Vagina (tissue), 2 donors: ENCODE results near the gene CAPN12. TPM values are rescaled to one million over a fixed set of nuclear protein-coding genes. Genes with fewer than 3 reads are reported as not detected.

Source experiments
- DNase-seq, 2 donors: peaks; one replicate each; pipeline ENCODE4 v3.0.0-alpha.2; 2017; ENCODE audit errors: extremely low spot score in 2 of 2
- H3K27ac ChIP-seq: fragments of 200-600 bp; sonication (generic); one replicate; pipeline ENCODE4 v1.5.1; 2019
- H3K27me3 ChIP-seq: fragments of 200-600 bp; sonication (generic); one replicate; pipeline ENCODE4 v1.5.1; 2019
- H3K36me3 ChIP-seq, 2 donors: fragments of 200-600 bp; sonication (generic); one replicate each; pipeline ENCODE4 v1.5.1; 2017 to 2019
- H3K4me1 ChIP-seq: fragments of 200-600 bp; sonication (generic); one replicate; pipeline ENCODE4 v1.5.1; 2019
- H3K4me3 ChIP-seq, 2 donors: fragments of 200-600 bp; sonication (generic); 1 replicate in 1 of 2; 2 replicates in 1 of 2; pipeline ENCODE4 v1.5.1; 2016 to 2019
- H3K9me3 ChIP-seq: fragments of 200-600 bp; sonication (generic); one replicate; pipeline ENCODE4 v1.5.1; 2019
- CTCF ChIP-seq, 3 experiments: fragments of 450-650 bp in 2 of 3; fragments of 200-600 bp in 1 of 3; sonication (generic) in 1 of 3; IDR thresholded peaks; one replicate each; pipeline ENCODE4 v1.5.1; 2017 to 2019; ENCODE audit warnings: antibody characterized with exemption in 3 of 3, mild to moderate bottlenecking in 2 of 3, moderate library complexity in 2 of 3
- POLR2A ChIP-seq, 2 donors: fragments of 450-650 bp; IDR thresholded peaks; one replicate each; pipeline ENCODE4 v1.6.1; 2017; ENCODE audit warnings: antibody characterized with exemption in 2 of 2, mild to moderate bottlenecking in 2 of 2, moderate library complexity in 2 of 2
- POLR2AphosphoS5 ChIP-seq, 2 donors: sonication (generic); formaldehyde crosslinking; IDR thresholded peaks; one replicate each; pipeline ENCODE4 v1.9.0; 2017; ENCODE audit warnings: antibody characterized with exemption in 2 of 2, mild to moderate bottlenecking in 2 of 2, low read depth in 1 of 2; ENCODE audit not compliant: insufficient read depth in 1 of 2
- intact Hi-C: fragments of 100-400 bp; cut with DNase I; formaldehyde crosslinking; loops from one replicate; pipeline ENCODE4 v1.15.1; 2023
- total RNA-seq: library from RNA; depleted of rRNA; stranded (reverse); fragments of >200 nt; gene quantifications from one replicate; pipeline ENCODE4 v1.2.3, GENCODE V29; 2016

The CAPN12 gene
- total RNA-seq, 1 donor from 2014 or later, result 9.6 TPM

- intact Hi-C loops, result no loop called here
- TF ChIP-seq POLR2AphosphoS5 (IDR thresholded peaks at IDR 0.05; ENCODE audit: insufficient read depth in 1 of 2, low read depth in 1 of 2) (peak in 1 of 2 donors; percentile 7), CTCF (IDR thresholded peaks at IDR 0.05) (no peak)
- no peaks in the 10 kb centered on the region for H3K27me3 ChIP-seq
- DNase-seq, result no peak
- H3K9me3 ChIP-seq, result no peaks in the 10 kb centered on the region
- no peak overlapping the region for H3K4me3 ChIP-seq
- H3K36me3 ChIP-seq, result peaks cover 3 to 95% of the 10 kb centered on the region in 2 donors
- H3K27ac ChIP-seq, result no peak overlapping the region
- H3K4me1 ChIP-seq, result peaks cover 14% of the 10 kb centered on the region
Measured at GRCh38 chr19:38725469-38726283, 18.6 kb downstream of the CAPN12 start.

- Histone ChIP-seq H3K36me3 (peaks cover 3 to 87% of the 10 kb centered on the region in 2 donors), H3K4me3 (no peak overlapping the region), H3K4me1 (peaks cover 22% of the 10 kb centered on the region), H3K9me3 (no peaks in the 10 kb centered on the region), H3K27ac (peak overlapping the region; percentile 53), H3K27me3 (no peaks in the 10 kb centered on the region)
- intact Hi-C loops, result no loop called here
- TF ChIP-seq POLR2A (IDR thresholded peaks at IDR 0.05) (no peak), CTCF (IDR thresholded peaks at IDR 0.05) (no peak), POLR2AphosphoS5 (IDR thresholded peaks at IDR 0.05; ENCODE audit: insufficient read depth in 1 of 2, low read depth in 1 of 2) (no peak)
- no peak for DNase-seq
Measured at GRCh38 chr19:38723990-38724854, 20.1 kb downstream of the CAPN12 start.

GRCh38 chr19:38723606-38723965 lies 20.7 kb downstream of the CAPN12 start:
- H3K27ac ChIP-seq, result peak overlapping the region; percentile 53
- peaks cover 3 to 87% of the 10 kb centered on the region in 2 donors for H3K36me3 ChIP-seq

GRCh38 chr19:38722947-38723605 lies 21.2 kb downstream of the CAPN12 start:
- H3K36me3 ChIP-seq, result peaks cover 3 to 90% of the 10 kb centered on the region in 2 donors
- H3K27me3 ChIP-seq, result no peaks in the 10 kb centered on the region
- H3K4me1 ChIP-seq, result peaks cover 20% of the 10 kb centered on the region
- H3K4me3 ChIP-seq, result no peak overlapping the region
- no peaks in the 10 kb centered on the region for H3K9me3 ChIP-seq
- TF ChIP-seq CTCF (IDR thresholded peaks at IDR 0.05), result no peak
- TF ChIP-seq POLR2AphosphoS5 (IDR thresholded peaks at IDR 0.05; ENCODE audit: insufficient read depth in 1 of 2, low read depth in 1 of 2), result no peak
- peak overlapping the region; percentile 53 for H3K27ac ChIP-seq
- intact Hi-C loops, result no loop called here
- no peak for DNase-seq

More at GRCh38 chr19:38723606-38723965, 20.7 kb downstream of the CAPN12 start:
- intact Hi-C loops, result no loop called here
- Histone ChIP-seq H3K4me1 (peaks cover 24% of the 10 kb centered on the region), H3K9me3 (no peaks in the 10 kb centered on the region), H3K27me3 (no peaks in the 10 kb centered on the region), H3K4me3 (no peak overlapping the region)
- DNase-seq, result no peak
- TF ChIP-seq POLR2A (IDR thresholded peaks at IDR 0.05) (no peak), CTCF (IDR thresholded peaks at IDR 0.05) (no peak), POLR2AphosphoS5 (IDR thresholded peaks at IDR 0.05; ENCODE audit: insufficient read depth in 1 of 2, low read depth in 1 of 2) (no peak)
